Stomach (tissue), 9 donors: ENCODE data around the gene HNRNPH1. TPM values are rescaled to one million over a fixed set of nuclear protein-coding genes. Genes with fewer than 3 reads are reported as not detected.

Experiments
- DNase-seq, 2 donors: peaks; one replicate each; pipeline versions ENCODE4 v3.0.0 to v3.0.0-alpha.2; 2013 to 2019
- H3K27ac ChIP-seq, 5 donors: fragments of 200-600 bp in 4 of 5; sonication (generic) in 4 of 5; one replicate each; pipeline ENCODE4 v1.5.1; 2013 to 2019; ENCODE audit warnings: mild to moderate bottlenecking in 1 of 5, moderate library complexity in 1 of 5
- H3K27me3 ChIP-seq, 3 donors: fragments of 200-600 bp; sonication (generic); one replicate each; pipeline ENCODE4 v1.5.1; 2017 to 2019; ENCODE audit warnings: mixed run types in 1 of 3
- H3K36me3 ChIP-seq, 4 donors: fragments of 200-600 bp; sonication (generic); 1 replicate in 3 of 4; 2 replicates in 1 of 4; pipeline ENCODE4 v1.5.1; 2016 to 2019
- H3K4me1 ChIP-seq, 4 donors: fragments of 200-600 bp; sonication (generic); one replicate each; pipeline ENCODE4 v1.5.1; 2016 to 2019
- H3K4me3 ChIP-seq, 4 donors: fragments of 200-600 bp; sonication (generic) in 3 of 4; one replicate each; pipeline ENCODE4 v1.5.1; 2016 to 2019; ENCODE audit warnings: mild to moderate bottlenecking in 1 of 4
- H3K9me3 ChIP-seq, 4 donors: fragments of 200-600 bp; sonication (generic); one replicate each; pipeline ENCODE4 v1.5.1; 2016 to 2019
- CTCF ChIP-seq, 7 experiments: fragments of 450-650 bp in 4 of 7; fragments of 200-600 bp in 3 of 7; sonication (generic) in 3 of 7; IDR thresholded peaks; one replicate each; pipeline ENCODE4 v1.5.1; 2016 to 2019; ENCODE audit warnings: antibody characterized with exemption in 7 of 7, control low read depth in 2 of 7, mild to moderate bottlenecking in 1 of 7
- POLR2A ChIP-seq, 4 donors: fragments of 450-650 bp; IDR thresholded peaks; one replicate each; pipeline ENCODE4 v1.6.1; 2016; ENCODE audit warnings: antibody characterized with exemption in 4 of 4, control low read depth in 2 of 4, mild to moderate bottlenecking in 1 of 4, moderate library complexity in 1 of 4
- POLR2AphosphoS5 ChIP-seq, 3 donors: sonication (generic); formaldehyde crosslinking; IDR thresholded peaks; one replicate each; pipeline ENCODE4 v1.6.1; 2016; ENCODE audit warnings: antibody characterized with exemption in 3 of 3
- WGBS, 5 donors: extraction: QIAGEN DNeasy Blood & Tissue Kit in 3 of 5; methylation state at CpG; one replicate each; pipeline versions ENCODE4 v1.1.5 to v1.1.7; 2013 to 2018; 5-methylcytosine and 5-hydroxymethylcytosine counted together
- intact Hi-C: fragments of 100-400 bp; cut with DNase I; formaldehyde crosslinking; loops from one replicate; pipeline ENCODE4 v1.15.1; 2023; ENCODE audit warnings: low total_unique reads
- polyA plus RNA-seq, 3 donors: library from polyadenylated mRNA; stranded (reverse); fragments of 200-250 nt; gene quantifications; one replicate each; pipeline ENCODE4 v1.2.3, GENCODE V29; 2013
- small RNA-seq, 4 donors: library from RNA; depleted of rRNA; stranded (forward); fragments of <200 nt; gene quantifications; one replicate each; pipeline ENCODE3, GENCODE V24; 2016
- total RNA-seq, 5 donors: library from RNA; depleted of rRNA; stranded (reverse); fragments of >200 nt; gene quantifications; one replicate each; pipeline versions ENCODE4 v1.1.0 to v1.2.3, GENCODE V29; 2014 to 2016
- donor health status: healthy with polysubstance abuse.
- donor health status: Bipolar disorder and iron deficiency.
- donor health status: healthy.

Gene HNRNPH1
- total and polyA plus RNA-seq, 8 donors, result 87.5 to 1,215 (median 494) TPM

- Histone ChIP-seq H3K27me3 (no peaks in the 10 kb centered on the region), H3K36me3 (peaks cover 50 to 90% (median 83%) of the 10 kb centered on the region in 4 donors), H3K9me3 (no peaks in the 10 kb centered on the region), H3K27ac (no peak overlapping the region), H3K4me1 (peaks cover 6 to 18% (median 9%) of the 10 kb centered on the region in 4 donors), H3K4me3 (no peak overlapping the region)
- intact Hi-C loops, result no loop called here
- TF ChIP-seq POLR2A (IDR thresholded peaks at IDR 0.05) (no peak), CTCF (IDR thresholded peaks at IDR 0.05) (no peak), POLR2AphosphoS5 (IDR thresholded peaks at IDR 0.05) (no peak)
- no peak for DNase-seq
- 45 to 84% (median 60%) methylated on average over 2 of the region's 2 CpGs for WGBS, 5 donors
Observed at GRCh38 chr5:179564526-179564925, 58.9 kb downstream of the HNRNPH1 start.

Small RNAs within 50 kb of the gene (small RNA-seq; reads per million reads assigned to genes)
- 0 reads per million in 4 donors for gene RF00017

Other genes with a start within 250 kb of the HNRNPH1 start
- gene RUFY1, start 73.1 kb downstream of the HNRNPH1 start, total RNA-seq, result 100 to 1,000 TPM in 2 of 5 donors, 10 to 100 TPM in 3; 36.7 to 128 (median 55.6) TPM
- gene RUFY1, start 73.1 kb downstream of the HNRNPH1 start, polyA plus RNA-seq, result 10 to 100 TPM; 26.0 to 31.7 (median 30.7) TPM
- gene CBY3, start 57.4 kb upstream of the HNRNPH1 start, total RNA-seq, result not detected
- under 1 TPM in 1 of 3 donors, not detected in 2; 0.15 TPM for gene CBY3, start 57.4 kb upstream of the HNRNPH1 start, polyA plus RNA-seq
- 100 to 1,000 TPM; 142 to 638 (median 342) TPM for gene CANX, start 75.3 kb upstream of the HNRNPH1 start, total RNA-seq
- gene CANX, start 75.3 kb upstream of the HNRNPH1 start, polyA plus RNA-seq, result 100 to 1,000 TPM in 1 of 3 donors, 10 to 100 TPM in 2; 81.7 to 100 (median 86.4) TPM
- gene MAML1, start 109.2 kb upstream of the HNRNPH1 start, total RNA-seq, result 10 to 100 TPM; 11.1 to 26.8 (median 16.0) TPM
- 1 to 10 TPM; 5.8 to 7.4 (median 6.1) TPM for gene MAML1, start 109.2 kb upstream of the HNRNPH1 start, polyA plus RNA-seq
- 10 to 100 TPM in 2 of 5 donors, 1 to 10 TPM in 2, not detected in 1; 5.0 to 21.0 (median 13.3) TPM for gene LTC4S, start 170.3 kb upstream of the HNRNPH1 start, total RNA-seq
- gene LTC4S, start 170.3 kb upstream of the HNRNPH1 start, polyA plus RNA-seq, result 1 to 10 TPM; 3.3 to 8.4 (median 8.2) TPM
- gene MGAT4B, start 183.2 kb upstream of the HNRNPH1 start, total RNA-seq, result 100 to 1,000 TPM; 149 to 617 (median 206) TPM
- gene MGAT4B, start 183.2 kb upstream of the HNRNPH1 start, polyA plus RNA-seq, result 100 to 1,000 TPM in 2 of 3 donors, 10 to 100 TPM in 1; 85.0 to 115 (median 101) TPM
- 100 to 1,000 TPM; 163 to 693 (median 508) TPM for gene SQSTM1, start 197.2 kb upstream of the HNRNPH1 start, total RNA-seq
- 100 to 1,000 TPM; 166 to 251 (median 213) TPM for gene SQSTM1, start 197.2 kb upstream of the HNRNPH1 start, polyA plus RNA-seq
- gene MRNIP, start 235.1 kb upstream of the HNRNPH1 start, total RNA-seq, result 10 to 100 TPM in 4 of 5 donors, 1 to 10 TPM in 1; 8.0 to 46.0 (median 27.0) TPM
- 10 to 100 TPM; 15.1 to 31.1 (median 27.2) TPM for gene MRNIP, start 235.1 kb upstream of the HNRNPH1 start, polyA plus RNA-seq